Activated CD8-positive, alpha-beta T cell treated with anti-CD3 and anti-CD28 coated beads for 36 hours (primary cell): ENCODE results near the gene GOLGA5. TPM values are rescaled to one million over a fixed set of nuclear protein-coding genes. Genes with fewer than 3 reads are reported as not detected.

Experiments used
- ATAC-seq: fragments of 200-7000 bp; cut with Tn5 transposase; one replicate; pipeline ENCODE4 v1.10.0; 2021; ENCODE audit warnings: mild to moderate bottlenecking, moderate library complexity
- CTCF ChIA-PET: fragments of 350-600 bp; sonication (Branson Sonifier 250); formaldehyde crosslinking; loops from one replicate; lab custom pipeline; 2021; ENCODE audit warnings: antibody characterized with exemption; lab: Charles Lee
- POLR2A ChIA-PET: fragments of 350-600 bp; sonication (Branson Sonifier 250); formaldehyde crosslinking; loops from one replicate; lab custom pipeline; 2021; ENCODE audit warnings: antibody characterized with exemption; lab: Charles Lee
- DNase-seq: peaks from one replicate; pipeline ENCODE4 v3.0.0-alpha.2; 2020
- H3K27ac Mint-ChIP-seq: one replicate; pipeline ENCODE4 v1.8.0; 2021; ENCODE audit warnings: mild to moderate bottlenecking, mixed read lengths
- H3K27me3 Mint-ChIP-seq: one replicate; pipeline ENCODE4 v1.8.0; 2021; ENCODE audit warnings: mixed read lengths
- H3K36me3 Mint-ChIP-seq: one replicate; pipeline ENCODE4 v1.8.0; 2021; ENCODE audit warnings: low read depth, mixed read lengths
- H3K4me1 Mint-ChIP-seq: one replicate; pipeline ENCODE4 v1.8.0; 2021; ENCODE audit warnings: low read depth, mixed read lengths
- H3K4me3 Mint-ChIP-seq: one replicate; pipeline ENCODE4 v1.8.0; 2021; ENCODE audit warnings: mild to moderate bottlenecking, moderate library complexity, mixed read lengths
- H3K9me3 Mint-ChIP-seq: one replicate; pipeline ENCODE4 v1.8.0; 2021; ENCODE audit warnings: mixed read lengths
- CTCF ChIP-seq: fragments of 200-600 bp; IDR thresholded peaks from one replicate; pipeline ENCODE4 v1.8.0; 2022; ENCODE audit warnings: antibody characterized with exemption, mild to moderate bottlenecking
- intact Hi-C: fragments of 100-400 bp; cut with micrococcal nuclease; formaldehyde crosslinking; loops from one replicate; pipeline ENCODE4 v1.10.0; 2022
- total RNA-seq, 2 experiments: library from RNA; stranded (reverse); gene quantifications; one replicate each; pipeline ENCODE4 v1.2.3, GENCODE V29; 2021

GOLGA5 gene
- total RNA-seq, 2 experiments from 2014 or later: 12.9 to 13.3 TPM

GRCh38 chr14:92880351-92880750 is 86.2 kb downstream of the GOLGA5 start:
- no peak for ATAC-seq
- H3K27ac Mint-ChIP-seq: no peak overlapping the region
- no peaks in the 10 kb centered on the region for H3K36me3 Mint-ChIP-seq
- H3K4me3 Mint-ChIP-seq: no peak overlapping the region
- no peak for DNase-seq
- intact Hi-C loops: no loop called here
- H3K4me1 Mint-ChIP-seq: peaks cover 2% of the 10 kb centered on the region
- peaks cover 32% of the 10 kb centered on the region for H3K27me3 Mint-ChIP-seq
- POLR2A ChIA-PET: no interaction called here
- CTCF ChIA-PET: interaction anchor here (1.0 kb wide), 1 partner anchor 72 kb away, joined by 4 read pairs; no protein-coding TSS in a partner anchor
- no peak for TF ChIP-seq CTCF
- H3K9me3 Mint-ChIP-seq: no peaks in the 10 kb centered on the region

GRCh38 chr14:92880851-92881250 is 86.7 kb downstream of the GOLGA5 start:
- H3K4me3 Mint-ChIP-seq: no peak overlapping the region
- H3K4me1 Mint-ChIP-seq: peaks cover 5% of the 10 kb centered on the region
- DNase-seq (no peak), ATAC-seq (no peak)
- H3K36me3 Mint-ChIP-seq: no peaks in the 10 kb centered on the region
- peak; percentile 18 for TF ChIP-seq CTCF
- H3K27ac Mint-ChIP-seq: no peak overlapping the region
- intact Hi-C loops: no loop called here
- POLR2A ChIA-PET: no interaction called here
- CTCF ChIA-PET: interaction anchor here (1.0 kb wide), 1 partner anchor 71 kb away, joined by 4 read pairs; no protein-coding TSS in a partner anchor
- H3K9me3 Mint-ChIP-seq: no peaks in the 10 kb centered on the region
- peaks cover 34% of the 10 kb centered on the region for H3K27me3 Mint-ChIP-seq

GRCh38 chr14:92883066-92883465 is 89.0 kb downstream of the GOLGA5 start:
- Mint-ChIP-seq H3K27ac (no peak overlapping the region), H3K4me3 (no peak overlapping the region), H3K27me3 (peaks cover 26% of the 10 kb centered on the region), H3K36me3 (no peaks in the 10 kb centered on the region), H3K9me3 (no peaks in the 10 kb centered on the region), H3K4me1 (peaks cover 5% of the 10 kb centered on the region)
- ChIA-PET POLR2A (no interaction called here), CTCF (no interaction called here)
- no peak for TF ChIP-seq CTCF
- intact Hi-C loops: no loop called here
- no peak for DNase-seq
- ATAC-seq: no peak

GRCh38 chr14:92884410-92884809 is 90.3 kb downstream of the GOLGA5 start:
- CTCF ChIA-PET: no interaction called here
- intact Hi-C loops: no loop called here
- Mint-ChIP-seq H3K4me3 (no peak overlapping the region), H3K27me3 (peaks cover 26% of the 10 kb centered on the region), H3K27ac (no peak overlapping the region), H3K36me3 (no peaks in the 10 kb centered on the region), H3K4me1 (peaks cover 5% of the 10 kb centered on the region), H3K9me3 (no peaks in the 10 kb centered on the region)
- no peak for ATAC-seq
- TF ChIP-seq CTCF: no peak
- POLR2A ChIA-PET: no interaction called here
- no peak for DNase-seq

- Mint-ChIP-seq H3K9me3 (no peaks in the 10 kb centered on the region), H3K27ac (no peak overlapping the region), H3K4me3 (no peak overlapping the region), H3K27me3 (peaks cover 19% of the 10 kb centered on the region), H3K36me3 (no peaks in the 10 kb centered on the region), H3K4me1 (peaks cover 5% of the 10 kb centered on the region)
- ChIA-PET POLR2A (interaction anchor here (0.6 to 1.2 kb wide), 2 partner anchors 9 to 17 kb away, joined by 3 read pairs; no protein-coding TSS in a partner anchor), CTCF (no interaction called here)
- no peak for TF ChIP-seq CTCF
- DNase-seq: no peak
- intact Hi-C loops: no loop called here
- no peak for ATAC-seq
These were observed 91.4 kb downstream of the GOLGA5 start for GRCh38 chr14:92885279-92886061.
